ENCODE measurements around the gene PAQR5.

Gene PAQR5

DNA sequence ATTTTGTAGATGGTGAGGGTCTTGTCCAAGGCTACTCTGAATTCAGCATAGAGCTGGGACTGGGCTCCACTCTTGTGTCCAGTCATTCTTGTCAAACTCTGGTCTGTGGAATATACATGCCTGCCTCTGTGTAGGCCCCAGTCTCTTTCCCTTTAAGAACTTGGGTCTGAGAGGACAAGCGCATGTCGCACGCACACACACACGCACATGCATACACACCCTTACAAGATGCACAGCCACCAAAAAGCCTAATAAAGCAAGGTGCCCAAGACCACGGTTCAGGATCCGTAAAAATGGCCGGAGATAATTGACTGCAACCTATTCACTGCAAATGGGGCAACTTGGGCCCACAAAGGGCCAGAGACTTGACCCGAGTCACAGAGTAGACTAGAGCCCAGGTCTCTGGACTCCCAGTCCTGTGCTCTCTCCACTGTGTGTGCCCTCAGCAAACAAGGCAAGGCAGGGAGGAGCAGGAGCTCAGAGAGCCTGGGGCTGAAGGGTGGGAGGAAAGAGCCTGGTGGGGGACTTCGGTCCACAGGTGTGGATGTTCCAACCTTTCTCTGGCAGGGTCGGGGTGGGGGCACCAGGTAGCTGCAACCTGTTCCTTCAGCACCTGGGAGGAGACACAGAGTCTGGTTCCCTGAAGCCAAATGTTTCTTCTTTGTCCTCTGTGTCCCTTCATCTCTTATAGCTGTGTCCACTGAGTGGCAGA is 914 bp upstream of the PAQR5 start:
- Histone ChIP-seq H3K27me3 (ENCODE audit: insufficient read depth, low read length) (no peaks in the 10 kb centered on the region), H4K20me1 (ENCODE audit: insufficient read depth, low read length) (no peaks in the 10 kb centered on the region), H3K4me2 (ENCODE audit: low read length) (no peak overlapping the region), H3K4me1 (ENCODE audit: insufficient read depth, low read length, severe bottlenecking) (peaks cover 3% of the 10 kb centered on the region), H3K27ac (ENCODE audit: low read depth, low read length, poor library complexity, severe bottlenecking) (no peak overlapping the region), H3K9me2 (ENCODE audit: low read depth, low read length) (no peaks in the 10 kb centered on the region), H3K79me2 (ENCODE audit: insufficient read depth, low read length) (no peaks in the 10 kb centered on the region), H3F3A (ENCODE audit: insufficient read depth, low read length) (no peaks in the 10 kb centered on the region), H3K4me3 (ENCODE audit: low read depth, low read length, poor library complexity, severe bottlenecking) (no peak overlapping the region), H3K9ac (ENCODE audit: low read length) (no peak overlapping the region), H3K36me3 (ENCODE audit: insufficient read depth, low read length) (no peaks in the 10 kb centered on the region), H2AFZ (ENCODE audit: low read length) (no peak overlapping the region), H3K9me3 (ENCODE audit: low read length) (no peaks in the 10 kb centered on the region)
- TF ChIP-seq, protein P1, sequence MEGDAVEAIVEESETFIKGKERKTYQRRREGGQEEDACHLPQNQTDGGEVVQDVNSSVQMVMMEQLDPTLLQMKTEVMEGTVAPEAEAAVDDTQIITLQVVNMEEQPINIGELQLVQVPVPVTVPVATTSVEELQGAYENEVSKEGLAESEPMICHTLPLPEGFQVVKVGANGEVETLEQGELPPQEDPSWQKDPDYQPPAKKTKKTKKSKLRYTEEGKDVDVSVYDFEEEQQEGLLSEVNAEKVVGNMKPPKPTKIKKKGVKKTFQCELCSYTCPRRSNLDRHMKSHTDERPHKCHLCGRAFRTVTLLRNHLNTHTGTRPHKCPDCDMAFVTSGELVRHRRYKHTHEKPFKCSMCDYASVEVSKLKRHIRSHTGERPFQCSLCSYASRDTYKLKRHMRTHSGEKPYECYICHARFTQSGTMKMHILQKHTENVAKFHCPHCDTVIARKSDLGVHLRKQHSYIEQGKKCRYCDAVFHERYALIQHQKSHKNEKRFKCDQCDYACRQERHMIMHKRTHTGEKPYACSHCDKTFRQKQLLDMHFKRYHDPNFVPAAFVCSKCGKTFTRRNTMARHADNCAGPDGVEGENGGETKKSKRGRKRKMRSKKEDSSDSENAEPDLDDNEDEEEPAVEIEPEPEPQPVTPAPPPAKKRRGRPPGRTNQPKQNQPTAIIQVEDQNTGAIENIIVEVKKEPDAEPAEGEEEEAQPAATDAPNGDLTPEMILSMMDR (IDR thresholded peaks at IDR 0.05; ENCODE audit: low read length) = no peak
- TF ChIP-seq EZH2 (IDR thresholded peaks at IDR 0.05; ENCODE audit: borderline replicate concordance, low read length) = no peak

DNA sequence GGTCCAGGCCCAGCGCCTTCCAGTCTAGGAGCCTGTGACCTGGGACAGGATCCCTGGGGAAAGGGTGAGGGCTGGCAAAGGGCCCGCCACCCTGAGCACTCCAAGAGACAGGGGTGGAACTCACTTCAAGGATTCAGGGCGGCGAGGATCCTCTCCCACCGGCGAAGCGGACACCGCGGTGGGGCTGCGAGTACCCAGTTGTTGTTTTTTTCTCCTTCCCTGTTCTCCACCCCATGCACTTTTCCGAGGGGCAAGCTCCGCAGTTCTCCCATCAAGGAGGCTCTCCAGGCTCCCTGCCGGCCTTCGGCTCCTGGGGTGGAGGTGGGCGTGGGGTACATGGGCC is 387 bp upstream of the PAQR5 start:
- TF ChIP-seq, protein P1 (IDR thresholded peaks at IDR 0.05; ENCODE audit: low read length) = no peak
- TF ChIP-seq EZH2 (IDR thresholded peaks at IDR 0.05; ENCODE audit: borderline replicate concordance, low read length) = no peak
- H3K4me3 ChIP-seq (ENCODE audit: low read depth, low read length, poor library complexity, severe bottlenecking) = no peak overlapping the region
- H3K9me2 ChIP-seq (ENCODE audit: low read depth, low read length) = no peaks in the 10 kb centered on the region
- H4K20me1 ChIP-seq (ENCODE audit: insufficient read depth, low read length) = no peaks in the 10 kb centered on the region
- no peak overlapping the region for H3K27ac ChIP-seq (ENCODE audit: low read depth, low read length, poor library complexity, severe bottlenecking)
- no peaks in the 10 kb centered on the region for H3K9me3 ChIP-seq (ENCODE audit: low read length)
- no peaks in the 10 kb centered on the region for H3K79me2 ChIP-seq (ENCODE audit: insufficient read depth, low read length)
- peaks cover 3% of the 10 kb centered on the region for H3K4me1 ChIP-seq (ENCODE audit: insufficient read depth, low read length, severe bottlenecking)
- no peaks in the 10 kb centered on the region for H3K36me3 ChIP-seq (ENCODE audit: insufficient read depth, low read length)
- H3F3A ChIP-seq (ENCODE audit: insufficient read depth, low read length) = no peaks in the 10 kb centered on the region
- no peak overlapping the region for H3K4me2 ChIP-seq (ENCODE audit: low read length)
- H3K9ac ChIP-seq (ENCODE audit: low read length) = no peak overlapping the region
- no peaks in the 10 kb centered on the region for H3K27me3 ChIP-seq (ENCODE audit: insufficient read depth, low read length)
- H2AFZ ChIP-seq (ENCODE audit: low read length) = no peak overlapping the region

DNA sequence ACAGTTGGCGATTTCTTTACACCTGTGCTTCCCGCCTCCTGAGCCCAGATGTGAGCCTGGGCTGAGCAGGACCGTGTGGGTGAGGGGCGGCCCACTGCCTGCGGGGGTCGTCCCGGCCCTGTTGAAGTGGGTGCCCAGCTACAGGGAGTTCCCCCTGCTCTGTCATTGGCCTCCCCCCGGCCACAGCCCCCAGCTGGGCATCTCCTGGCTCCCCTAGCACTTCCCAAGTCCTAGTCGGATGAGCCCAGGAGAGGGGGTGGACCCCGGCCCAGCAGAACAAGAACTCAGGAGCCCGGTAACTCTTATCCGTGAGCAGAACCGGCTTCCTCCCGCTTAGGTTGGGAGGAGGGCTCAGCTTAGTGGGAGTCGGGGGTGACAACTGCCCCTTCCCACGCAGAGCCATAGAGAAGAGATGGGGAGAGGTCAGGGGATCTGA is 757 bp downstream of the PAQR5 start:
- Histone ChIP-seq H3K4me2 (ENCODE audit: low read length) (no peak overlapping the region), H3K4me3 (ENCODE audit: low read depth, low read length, poor library complexity, severe bottlenecking) (no peak overlapping the region), H4K20me1 (ENCODE audit: insufficient read depth, low read length) (no peaks in the 10 kb centered on the region), H3K36me3 (ENCODE audit: insufficient read depth, low read length) (no peaks in the 10 kb centered on the region), H3K9me2 (ENCODE audit: low read depth, low read length) (no peaks in the 10 kb centered on the region), H3K4me1 (ENCODE audit: insufficient read depth, low read length, severe bottlenecking) (peaks cover 3% of the 10 kb centered on the region), H2AFZ (ENCODE audit: low read length) (no peak overlapping the region), H3K27me3 (ENCODE audit: insufficient read depth, low read length) (no peaks in the 10 kb centered on the region), H3K9me3 (ENCODE audit: low read length) (no peaks in the 10 kb centered on the region), H3F3A (ENCODE audit: insufficient read depth, low read length) (no peaks in the 10 kb centered on the region), H3K9ac (ENCODE audit: low read length) (no peak overlapping the region), H3K79me2 (ENCODE audit: insufficient read depth, low read length) (no peaks in the 10 kb centered on the region), H3K27ac (ENCODE audit: low read depth, low read length, poor library complexity, severe bottlenecking) (no peak overlapping the region)
- no peak for TF ChIP-seq EZH2 (IDR thresholded peaks at IDR 0.05; ENCODE audit: borderline replicate concordance, low read length)
- TF ChIP-seq, protein P1 (IDR thresholded peaks at IDR 0.05; ENCODE audit: low read length) = no peak

All from OCI-LY1 (cell line).